ENCODE data around the gene PRUNE2.

Gene PRUNE2

DNA sequence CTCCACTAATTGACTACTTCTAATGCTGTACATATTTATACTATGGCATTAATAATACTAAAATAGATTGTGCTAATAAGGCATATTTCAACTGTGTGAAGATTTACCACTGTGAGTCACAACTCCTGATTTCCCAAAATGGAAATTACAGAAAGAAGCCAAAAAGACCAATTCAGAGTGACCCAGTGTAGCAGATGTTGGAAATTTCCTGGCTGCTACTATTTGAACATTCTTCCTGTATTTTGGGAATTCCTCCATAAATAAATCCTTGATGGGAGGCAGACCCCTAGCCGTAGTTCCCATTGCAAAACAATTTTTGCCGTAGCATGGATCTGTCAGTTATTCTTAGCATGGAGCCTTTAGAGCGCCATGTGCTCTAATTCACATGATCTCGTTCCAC, 11.4 kb upstream of the PRUNE2 start:
- no peak for DNase-seq (ENCODE audit: low spot score in 2 of 2)
- H3K27ac Mint-ChIP-seq (ENCODE audit: low read depth), result no peak overlapping the region
- no peaks in the 10 kb centered on the region for H3K4me1 Mint-ChIP-seq
- H3K4me3 Mint-ChIP-seq, result no peak overlapping the region
- ATAC-seq (replicated peaks; ENCODE audit: extremely low read depth, poor library complexity, severe bottlenecking), result no peak
- H3K27me3 Mint-ChIP-seq, result peaks cover 17% of the 10 kb centered on the region
- H3K36me3 Mint-ChIP-seq (ENCODE audit: insufficient read depth), result no peaks in the 10 kb centered on the region
- no peaks in the 10 kb centered on the region for H3K9me3 Mint-ChIP-seq

DNA sequence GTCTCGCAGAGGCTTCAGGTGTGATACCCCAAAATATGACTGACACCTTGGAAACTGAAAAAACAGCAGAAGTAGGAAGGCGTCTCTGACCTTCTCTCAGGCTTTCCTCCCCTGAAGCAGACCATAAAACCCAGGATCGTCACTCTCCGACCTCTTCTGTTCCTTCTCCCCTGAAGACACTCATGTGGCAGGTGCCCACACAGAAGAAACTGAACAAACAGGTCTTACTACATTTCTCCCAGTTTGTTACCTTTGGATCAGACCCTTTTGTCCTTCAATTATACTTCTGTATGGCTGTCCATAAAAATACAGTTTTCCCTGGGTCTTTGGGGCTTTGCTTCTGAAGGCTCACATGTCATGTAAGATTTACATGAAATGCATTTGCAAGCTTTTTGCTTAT, 10.3 kb upstream of the PRUNE2 start:
- no peaks in the 10 kb centered on the region for H3K9me3 Mint-ChIP-seq
- H3K27ac Mint-ChIP-seq (ENCODE audit: low read depth), result no peak overlapping the region
- peaks cover 17% of the 10 kb centered on the region for H3K27me3 Mint-ChIP-seq
- H3K36me3 Mint-ChIP-seq (ENCODE audit: insufficient read depth), result no peaks in the 10 kb centered on the region
- no peak for DNase-seq (ENCODE audit: low spot score in 2 of 2)
- ATAC-seq (replicated peaks; ENCODE audit: extremely low read depth, poor library complexity, severe bottlenecking), result no peak
- H3K4me1 Mint-ChIP-seq, result no peaks in the 10 kb centered on the region
- H3K4me3 Mint-ChIP-seq, result no peak overlapping the region

DNA sequence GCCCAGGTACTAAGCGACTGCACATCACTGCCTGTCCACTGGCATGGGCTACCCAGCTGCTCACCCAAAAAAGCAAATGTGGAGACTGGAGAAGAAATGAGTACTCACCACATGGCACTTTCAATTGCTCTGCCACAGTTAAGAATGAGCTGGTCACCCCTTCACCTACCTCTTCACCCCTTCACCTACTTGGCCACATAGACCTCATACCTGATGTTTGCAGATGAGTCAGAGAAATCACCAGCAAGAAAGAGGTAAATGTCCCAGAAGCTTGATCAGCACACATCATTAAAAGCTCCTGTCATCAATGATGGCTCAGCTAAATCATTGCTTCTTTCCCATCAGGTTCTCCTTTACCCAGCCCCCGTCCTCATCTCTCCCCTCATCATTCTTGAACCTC, 7.6 kb upstream of the PRUNE2 start:
- Mint-ChIP-seq H3K27ac (ENCODE audit: low read depth) (no peak overlapping the region), H3K9me3 (no peaks in the 10 kb centered on the region), H3K36me3 (ENCODE audit: insufficient read depth) (no peaks in the 10 kb centered on the region), H3K4me3 (no peak overlapping the region), H3K4me1 (no peaks in the 10 kb centered on the region), H3K27me3 (peaks cover 37% of the 10 kb centered on the region)
- ATAC-seq (replicated peaks; ENCODE audit: extremely low read depth, poor library complexity, severe bottlenecking) (no peak), DNase-seq (ENCODE audit: low spot score in 2 of 2) (no peak)

DNA sequence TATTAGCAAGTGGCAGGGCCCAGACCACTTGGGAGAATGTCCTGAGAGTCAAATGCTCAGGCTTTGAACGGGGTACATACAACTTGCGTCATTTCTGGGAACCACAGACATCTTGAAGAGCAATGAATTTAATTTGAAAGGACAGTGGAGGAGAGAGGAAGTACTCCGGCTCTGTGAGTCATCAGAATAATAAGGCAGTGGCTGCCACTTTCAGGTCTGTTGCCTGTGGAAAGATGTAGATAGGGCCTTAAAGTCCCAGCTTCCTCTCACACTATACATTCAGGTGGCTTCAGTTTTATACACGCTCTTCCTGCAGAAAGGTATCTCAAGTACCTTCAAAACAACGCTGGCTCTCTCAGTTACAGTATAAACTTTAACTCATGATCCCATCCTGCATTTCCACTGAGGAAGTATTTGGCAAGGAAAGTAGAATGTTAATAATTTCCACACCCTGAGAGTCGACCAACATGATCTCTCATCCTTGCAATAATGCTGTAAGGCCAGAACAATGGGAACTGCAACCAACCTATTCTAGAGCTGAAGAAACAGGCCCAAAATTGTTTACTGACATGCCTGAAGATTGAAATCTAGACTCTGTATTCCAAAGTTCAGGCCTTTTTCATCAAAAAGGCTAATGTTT, 6.8 kb upstream of the PRUNE2 start:
- no peak for DNase-seq (ENCODE audit: low spot score in 2 of 2)

DNA sequence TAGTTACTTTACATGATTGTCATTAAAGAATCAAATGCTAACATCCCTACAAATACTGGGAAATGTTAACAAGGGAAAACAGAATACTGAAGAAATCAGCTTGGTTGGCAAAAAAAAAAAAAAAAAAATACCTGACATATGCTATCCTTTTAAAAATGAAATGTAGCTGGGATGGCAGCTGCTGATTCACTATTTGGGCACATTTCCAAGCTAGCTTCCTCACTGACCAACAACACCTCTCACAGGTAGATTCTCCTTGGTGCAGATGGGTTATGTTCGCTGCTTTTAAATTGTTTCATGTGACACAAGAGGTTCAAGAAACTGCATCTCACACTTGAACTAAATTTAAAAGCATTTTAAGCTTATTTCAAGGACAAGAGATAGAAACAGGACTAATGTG, 6.1 kb upstream of the PRUNE2 start:
- Mint-ChIP-seq H3K4me3 (no peak overlapping the region), H3K4me1 (no peaks in the 10 kb centered on the region), H3K9me3 (no peaks in the 10 kb centered on the region), H3K27ac (ENCODE audit: low read depth) (no peak overlapping the region), H3K27me3 (peaks cover 52% of the 10 kb centered on the region), H3K36me3 (ENCODE audit: insufficient read depth) (no peaks in the 10 kb centered on the region)
- DNase-seq (ENCODE audit: low spot score in 2 of 2), result no peak
- no peak for ATAC-seq (replicated peaks; ENCODE audit: extremely low read depth, poor library complexity, severe bottlenecking)

More for the DNA sequence above, 6.8 kb upstream of the PRUNE2 start:
- Mint-ChIP-seq H3K4me1 (no peaks in the 10 kb centered on the region), H3K27me3 (peaks cover 44% of the 10 kb centered on the region), H3K27ac (ENCODE audit: low read depth) (no peak overlapping the region), H3K36me3 (ENCODE audit: insufficient read depth) (no peaks in the 10 kb centered on the region), H3K4me3 (no peak overlapping the region), H3K9me3 (no peaks in the 10 kb centered on the region)
- ATAC-seq (replicated peaks; ENCODE audit: extremely low read depth, poor library complexity, severe bottlenecking), result no peak

DNA sequence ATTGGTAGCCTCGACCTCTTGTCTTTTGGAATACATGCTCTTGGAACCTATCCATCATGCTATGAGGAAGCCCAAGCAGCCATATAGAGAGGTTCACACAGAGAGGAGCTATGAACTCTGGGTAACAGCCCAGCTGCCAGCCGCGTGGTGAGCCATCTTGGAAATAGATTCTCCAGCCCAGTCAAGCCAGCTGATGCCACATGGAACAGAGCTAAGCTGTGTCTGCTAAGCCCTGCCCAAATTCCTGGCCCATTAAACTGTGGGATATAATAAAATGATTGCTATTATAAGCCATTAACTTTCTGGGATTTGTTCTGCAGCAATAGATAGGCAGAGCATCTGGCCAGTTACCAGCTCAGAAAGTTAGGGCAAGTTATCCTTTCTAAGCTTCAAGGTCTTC, 4.9 kb upstream of the PRUNE2 start:
- H3K9me3 Mint-ChIP-seq, result no peaks in the 10 kb centered on the region
- no peaks in the 10 kb centered on the region for H3K36me3 Mint-ChIP-seq (ENCODE audit: insufficient read depth)
- ATAC-seq (replicated peaks; ENCODE audit: extremely low read depth, poor library complexity, severe bottlenecking) (no peak), DNase-seq (ENCODE audit: low spot score in 2 of 2) (no peak)
- no peak overlapping the region for H3K4me3 Mint-ChIP-seq
- H3K27me3 Mint-ChIP-seq, result peaks cover 56% of the 10 kb centered on the region
- no peaks in the 10 kb centered on the region for H3K4me1 Mint-ChIP-seq
- no peak overlapping the region for H3K27ac Mint-ChIP-seq (ENCODE audit: low read depth)

DNA sequence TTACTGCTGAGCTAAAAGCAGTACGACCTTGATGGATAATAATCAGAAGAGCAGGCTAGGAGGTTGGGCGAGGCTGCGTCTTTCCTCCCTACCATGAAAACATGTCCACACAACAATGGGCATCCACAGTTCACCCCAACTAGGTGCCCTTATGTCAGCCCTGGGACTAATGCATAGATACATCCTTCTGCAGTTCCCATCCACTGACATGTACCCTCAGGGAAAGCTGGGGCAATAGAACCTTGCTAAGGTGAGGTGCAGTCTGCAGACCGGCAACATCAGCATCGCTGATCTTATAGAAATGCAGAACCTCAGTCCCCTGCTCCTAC, 697 bp upstream of the PRUNE2 start:
- DNase-seq (ENCODE audit: low spot score in 2 of 2), result no peak
- Mint-ChIP-seq H3K9me3 (no peaks in the 10 kb centered on the region), H3K27me3 (peaks cover 69% of the 10 kb centered on the region), H3K27ac (ENCODE audit: low read depth) (no peak overlapping the region), H3K4me3 (no peak overlapping the region), H3K4me1 (no peaks in the 10 kb centered on the region), H3K36me3 (ENCODE audit: insufficient read depth) (no peaks in the 10 kb centered on the region)
- no peak for ATAC-seq (replicated peaks; ENCODE audit: extremely low read depth, poor library complexity, severe bottlenecking)

DNA sequence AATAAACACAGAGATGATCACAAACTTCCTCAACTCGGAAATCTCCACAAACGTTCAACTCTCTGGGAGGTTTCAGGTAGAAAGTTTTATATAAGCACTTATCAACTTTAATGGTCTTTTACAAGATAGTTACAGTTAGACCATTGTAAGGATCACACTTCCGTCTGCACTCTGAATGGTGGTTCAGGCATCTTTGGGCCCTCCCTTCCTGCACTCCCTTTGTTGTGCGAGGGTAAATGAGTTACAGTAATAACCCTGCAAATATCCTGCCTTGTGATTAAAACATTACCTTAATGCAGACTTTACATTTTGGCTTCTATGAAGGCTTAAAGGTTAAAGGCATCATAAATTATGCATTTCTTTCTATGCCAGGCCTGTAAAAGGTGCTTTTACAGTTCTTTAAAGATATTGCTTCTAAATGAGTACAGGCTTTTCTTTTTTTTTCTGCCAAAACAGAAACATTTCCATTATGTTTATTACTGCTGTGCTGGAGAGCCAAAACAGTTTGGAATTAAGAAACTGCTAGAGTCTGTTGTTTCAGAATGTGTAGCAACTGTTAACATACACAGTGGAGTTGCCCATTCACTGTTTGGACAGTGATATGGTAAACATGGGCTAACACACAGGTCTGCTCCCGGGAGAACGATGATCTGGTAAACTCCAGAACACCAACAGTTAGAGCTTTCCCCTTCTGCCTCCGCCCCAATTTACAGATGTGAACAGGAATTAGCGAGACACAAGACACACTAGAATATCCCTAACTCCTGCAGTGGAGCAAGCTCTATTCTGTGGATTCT, 1.1 kb downstream of the PRUNE2 start:
- H3K36me3 Mint-ChIP-seq (ENCODE audit: insufficient read depth), result no peaks in the 10 kb centered on the region
- ATAC-seq (replicated peaks; ENCODE audit: extremely low read depth, poor library complexity, severe bottlenecking), result no peak
- no peak overlapping the region for H3K27ac Mint-ChIP-seq (ENCODE audit: low read depth)
- no peaks in the 10 kb centered on the region for H3K4me1 Mint-ChIP-seq
- H3K27me3 Mint-ChIP-seq, result peaks cover 78% of the 10 kb centered on the region
- H3K9me3 Mint-ChIP-seq, result no peaks in the 10 kb centered on the region
- DNase-seq (ENCODE audit: low spot score in 2 of 2), result no peak
- no peak overlapping the region for H3K4me3 Mint-ChIP-seq

DNA sequence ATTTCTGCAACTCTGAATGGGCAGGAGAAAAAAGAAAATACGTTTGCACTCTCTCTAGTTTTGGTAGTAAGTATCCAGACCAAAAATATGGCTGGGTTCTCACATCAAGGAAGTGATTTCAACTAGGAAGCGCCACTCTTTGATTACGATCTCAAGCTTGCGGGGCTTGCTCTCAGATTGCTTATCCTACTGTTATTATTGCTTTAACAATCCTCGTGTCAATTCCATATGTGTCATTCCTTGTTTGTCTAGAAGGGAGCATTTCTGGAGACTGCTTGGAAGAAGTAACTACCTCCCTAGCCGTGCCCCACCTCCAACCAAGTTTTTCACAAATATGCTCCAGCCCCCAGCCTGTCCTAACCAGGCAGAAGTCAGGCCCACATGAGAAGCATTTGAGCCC, 3.5 kb downstream of the PRUNE2 start:
- Mint-ChIP-seq H3K9me3 (no peaks in the 10 kb centered on the region), H3K36me3 (ENCODE audit: insufficient read depth) (no peaks in the 10 kb centered on the region), H3K4me3 (no peak overlapping the region), H3K4me1 (no peaks in the 10 kb centered on the region), H3K27ac (ENCODE audit: low read depth) (no peak overlapping the region), H3K27me3 (peaks cover 64% of the 10 kb centered on the region)
- ATAC-seq (replicated peaks; ENCODE audit: extremely low read depth, poor library complexity, severe bottlenecking) (no peak), DNase-seq (ENCODE audit: low spot score in 2 of 2) (no peak)

DNA sequence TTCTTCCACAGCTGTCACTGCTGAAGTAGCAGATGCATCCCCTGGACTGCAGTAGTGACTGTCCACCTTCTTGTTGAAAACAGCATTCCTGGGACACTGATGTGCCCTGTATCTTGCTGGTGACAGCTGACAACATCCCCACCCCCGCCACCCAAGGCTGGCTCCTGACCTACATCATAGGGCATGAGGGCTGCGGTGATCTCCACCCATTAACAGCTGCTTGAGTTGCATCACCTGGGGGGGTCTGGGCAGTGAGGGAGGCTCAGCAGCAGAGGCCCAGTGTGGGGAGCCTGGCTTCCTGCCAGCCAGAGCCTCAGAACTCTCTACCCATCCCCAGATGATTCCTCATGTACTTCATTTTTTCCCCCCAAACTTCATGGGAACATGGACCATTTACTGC, 4.1 kb downstream of the PRUNE2 start:
- peaks cover 59% of the 10 kb centered on the region for H3K27me3 Mint-ChIP-seq
- H3K36me3 Mint-ChIP-seq (ENCODE audit: insufficient read depth), result no peaks in the 10 kb centered on the region
- DNase-seq (ENCODE audit: low spot score in 2 of 2), result no peak
- no peak for ATAC-seq (replicated peaks; ENCODE audit: extremely low read depth, poor library complexity, severe bottlenecking)
- H3K4me1 Mint-ChIP-seq, result no peaks in the 10 kb centered on the region
- H3K27ac Mint-ChIP-seq (ENCODE audit: low read depth), result no peak overlapping the region
- no peak overlapping the region for H3K4me3 Mint-ChIP-seq
- no peaks in the 10 kb centered on the region for H3K9me3 Mint-ChIP-seq

DNA sequence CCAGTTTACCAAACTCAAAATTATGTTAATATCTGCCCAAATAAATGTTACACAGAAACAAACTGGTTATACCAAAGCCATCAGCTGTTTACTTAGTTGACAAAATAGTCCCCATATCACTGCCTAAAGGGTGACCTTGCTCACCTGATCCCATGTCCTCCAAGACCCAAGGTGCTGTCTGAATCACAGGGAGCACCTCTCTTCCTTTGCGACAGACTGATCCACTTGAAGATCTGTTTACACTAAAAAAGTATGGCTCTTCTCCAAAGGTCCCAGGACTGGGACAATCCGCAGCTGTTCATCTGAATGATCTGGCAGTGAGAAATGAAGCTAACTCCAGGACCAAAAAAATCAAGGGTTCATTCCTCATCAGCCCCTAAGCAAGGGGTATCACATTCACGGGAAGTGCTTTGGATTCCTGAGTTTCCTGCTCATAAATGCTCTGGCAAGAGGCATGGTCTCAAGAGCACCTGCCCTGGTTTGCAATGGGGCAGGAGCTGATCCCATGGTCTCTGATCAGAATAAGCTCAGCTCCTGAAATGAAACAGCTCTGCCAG, 5.0 kb downstream of the PRUNE2 start:
- Mint-ChIP-seq H3K9me3 (no peaks in the 10 kb centered on the region), H3K27ac (ENCODE audit: low read depth) (no peak overlapping the region), H3K4me3 (no peak overlapping the region), H3K36me3 (ENCODE audit: insufficient read depth) (no peaks in the 10 kb centered on the region), H3K27me3 (peaks cover 58% of the 10 kb centered on the region), H3K4me1 (no peaks in the 10 kb centered on the region)
- ATAC-seq (replicated peaks; ENCODE audit: extremely low read depth, poor library complexity, severe bottlenecking), result no peak
- no peak for DNase-seq (ENCODE audit: low spot score in 2 of 2)

DNA sequence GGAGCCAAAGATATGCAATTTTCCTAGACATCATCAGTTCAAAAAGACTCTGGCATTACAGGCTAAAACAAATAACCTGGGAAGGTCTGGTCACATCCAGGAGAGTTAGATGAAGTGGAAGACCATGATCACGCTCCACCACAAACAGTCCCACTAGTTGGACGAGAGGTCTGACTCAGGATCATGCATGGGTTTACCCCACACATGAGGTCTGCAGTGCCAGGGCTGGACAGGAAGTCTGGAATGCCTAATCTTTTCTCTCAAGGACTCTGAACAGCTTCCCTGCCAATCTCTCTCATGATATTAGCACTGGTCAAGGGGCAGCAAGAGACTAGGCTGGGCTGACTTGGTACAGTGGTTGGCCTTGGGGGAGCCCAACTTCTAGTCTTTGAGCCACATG, 7.1 kb downstream of the PRUNE2 start:
- Mint-ChIP-seq H3K27ac (ENCODE audit: low read depth) (no peak overlapping the region), H3K4me3 (no peak overlapping the region), H3K36me3 (ENCODE audit: insufficient read depth) (no peaks in the 10 kb centered on the region), H3K27me3 (peaks cover 45% of the 10 kb centered on the region), H3K9me3 (no peaks in the 10 kb centered on the region), H3K4me1 (no peaks in the 10 kb centered on the region)
- ATAC-seq (replicated peaks; ENCODE audit: extremely low read depth, poor library complexity, severe bottlenecking) (no peak), DNase-seq (ENCODE audit: low spot score in 2 of 2) (no peak)

DNA sequence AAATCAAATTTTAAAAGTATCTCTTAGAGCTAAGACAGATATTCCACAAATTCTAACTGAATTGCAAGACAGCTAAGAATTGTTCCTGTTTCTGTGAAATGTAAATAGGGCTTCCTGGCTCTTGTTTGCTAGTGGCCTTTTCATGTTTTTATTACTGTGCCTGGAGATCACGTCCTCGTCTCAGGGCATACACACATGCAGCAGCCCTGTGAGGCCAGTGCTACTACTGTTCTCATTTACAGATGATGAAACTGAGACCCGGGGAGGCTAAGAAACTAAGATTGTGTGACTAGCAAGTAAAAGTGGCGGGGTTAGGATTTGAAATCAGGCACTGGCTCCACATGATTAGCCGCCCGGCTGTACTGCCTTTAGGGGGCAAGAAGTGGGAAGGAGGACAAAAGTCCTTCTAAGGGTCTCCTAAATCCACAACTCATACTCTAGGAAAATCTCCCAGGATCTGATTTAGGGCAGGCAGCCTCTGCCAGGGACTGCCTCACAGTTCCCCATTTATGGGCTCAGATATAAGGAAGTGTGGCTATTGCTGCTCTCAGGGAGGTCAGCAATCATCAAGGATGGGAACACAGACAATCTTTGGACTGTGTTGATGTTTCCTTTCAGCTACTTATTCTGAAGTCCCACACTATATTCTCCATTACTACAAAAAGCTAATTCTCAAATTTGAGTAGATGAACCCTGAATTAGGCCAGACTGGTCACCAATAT, 7.9 kb downstream of the PRUNE2 start:
- DNase-seq (ENCODE audit: low spot score in 2 of 2) (no peak), ATAC-seq (replicated peaks; ENCODE audit: extremely low read depth, poor library complexity, severe bottlenecking) (no peak)
- H3K27ac Mint-ChIP-seq (ENCODE audit: low read depth), result no peak overlapping the region
- H3K36me3 Mint-ChIP-seq (ENCODE audit: insufficient read depth), result no peaks in the 10 kb centered on the region
- peaks cover 45% of the 10 kb centered on the region for H3K27me3 Mint-ChIP-seq
- H3K4me1 Mint-ChIP-seq, result no peaks in the 10 kb centered on the region
- H3K9me3 Mint-ChIP-seq, result no peaks in the 10 kb centered on the region
- H3K4me3 Mint-ChIP-seq, result no peak overlapping the region

Measured in central memory CD8-positive, alpha-beta T cell (primary cell).